Esophagus mucosa (tissue), 1 donor: ENCODE data around the gene POR. TPM values are rescaled to one million over a fixed set of nuclear protein-coding genes. Genes with fewer than 3 reads are reported as not detected.
"Not testable (repeated sequence)": the region's sequence is repeated elsewhere in the genome, so short reads cannot be mapped to it uniquely, and the experiment has no call there.

Experiments
- ATAC-seq: fragments of 200-7000 bp; cut with Tn5 transposase; one replicate; pipeline ENCODE4 v1.9.1; 2020
- total RNA-seq: library from RNA; stranded (reverse); gene quantifications from one replicate; pipeline ENCODE4 v1.2.4, GENCODE V29; 2023
- donor health status: DM: yes; HTN: yes; CAD: no.

POR gene
- total RNA-seq, 1 donor from 2014 or later = 137 TPM

GRCh38 chr7:75993689-75994387 lies 78.9 kb downstream of the POR start:
- ATAC-seq = peak; percentile 47

- ATAC-seq = peak; percentile 98
Measured at GRCh38 chr7:75994388-75995051, 79.6 kb downstream of the POR start, which contains the start of gene TMEM120A. TSS of gene TMEM120A (minus strand) at chr7:75994595. CDS start at chr7:75994570, 25 bp downstream.

DNA sequence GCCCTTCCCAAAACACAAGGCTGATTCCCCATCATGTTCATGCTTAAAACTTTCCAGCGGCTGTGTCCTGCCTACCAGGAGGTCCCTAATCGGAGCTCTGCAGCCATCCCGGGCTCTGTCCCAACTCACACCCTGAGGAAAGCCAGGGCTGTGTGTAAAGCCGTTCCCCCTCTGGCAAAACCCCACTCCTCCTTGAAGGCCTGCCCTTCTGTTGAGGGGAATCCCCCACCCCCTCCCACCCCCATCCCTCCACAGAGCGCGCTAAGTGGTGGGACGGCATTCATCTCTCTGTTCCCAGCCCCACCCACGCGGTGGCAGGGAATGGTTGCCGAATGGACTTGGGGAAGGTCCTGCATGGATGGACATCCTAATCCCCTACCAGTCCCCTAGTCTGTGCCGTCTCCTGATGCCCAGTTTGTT lies 80.1 kb downstream of the POR start:
- ATAC-seq = no peak

DNA sequence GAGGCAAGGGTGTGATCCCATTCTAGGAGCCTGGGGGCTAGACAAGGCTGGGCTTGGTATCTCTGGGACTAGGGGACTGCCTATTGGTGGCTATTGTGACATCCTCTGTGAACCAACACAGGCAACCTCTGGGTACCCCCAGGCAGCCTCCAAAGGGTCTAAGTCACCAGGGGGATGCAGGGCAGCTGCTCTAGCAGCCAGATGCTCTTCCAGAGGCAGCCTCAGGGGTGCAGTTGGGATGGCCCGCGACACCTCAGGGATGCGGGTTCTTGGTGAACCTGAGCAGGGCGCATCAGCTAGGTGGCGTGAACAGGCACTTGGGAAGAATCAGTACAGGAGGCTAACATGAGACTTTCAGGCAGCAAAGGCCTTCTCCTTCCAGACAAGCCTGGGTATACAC lies 81.0 kb downstream of the POR start:
- ATAC-seq = no peak

- no peak for ATAC-seq
Measured at GRCh38 chr7:75996476-75996875, 81.5 kb downstream of the POR start.

DNA sequence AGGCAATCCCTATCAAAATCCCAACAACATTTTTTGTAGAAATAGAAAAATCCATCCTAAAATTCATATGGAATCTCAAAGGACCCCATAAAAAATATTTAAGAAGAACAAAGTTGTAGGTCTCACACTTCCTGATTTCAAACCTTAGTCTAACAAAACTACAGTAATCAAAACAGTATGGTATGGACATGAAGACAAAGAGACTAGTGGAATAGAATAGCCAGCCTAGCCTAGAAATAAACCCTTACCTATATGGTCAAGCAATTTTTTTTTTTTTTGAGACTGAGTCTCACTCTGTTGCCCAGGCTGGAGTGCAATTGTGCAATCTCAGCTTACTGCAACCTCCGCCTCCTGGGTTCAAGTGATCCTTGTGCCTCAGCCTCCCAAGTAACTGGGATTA lies 83.1 kb downstream of the POR start:
- no peak for ATAC-seq

- peak; percentile 26 for ATAC-seq
Measured at GRCh38 chr7:76000566-76000965, 85.6 kb downstream of the POR start.

GRCh38 chr7:76002139-76002538 lies 87.2 kb downstream of the POR start:
- ATAC-seq = no peak

DNA sequence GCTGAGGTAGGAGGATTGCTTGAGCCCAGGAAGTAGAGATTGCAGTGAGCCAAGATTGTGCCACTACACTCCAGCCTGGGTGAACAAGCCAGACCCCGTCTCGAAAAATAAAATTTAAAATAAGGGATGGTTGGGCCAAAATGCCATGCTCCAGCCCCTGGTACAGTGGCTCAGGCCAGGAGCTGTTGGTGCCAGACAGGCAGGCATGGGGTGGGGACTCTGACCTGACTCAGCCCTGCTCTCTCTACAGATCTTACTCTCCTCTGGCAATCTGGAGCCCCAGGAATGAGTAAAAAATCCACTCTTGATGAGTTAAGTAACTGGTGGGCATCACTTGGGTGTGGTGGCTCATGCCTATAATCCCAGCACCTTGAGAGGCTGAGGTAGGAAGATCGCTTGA lies 87.9 kb downstream of the POR start:
- ATAC-seq = no peak

GRCh38 chr7:76003351-76003750 lies 88.4 kb downstream of the POR start:
- ATAC-seq = no peak

DNA sequence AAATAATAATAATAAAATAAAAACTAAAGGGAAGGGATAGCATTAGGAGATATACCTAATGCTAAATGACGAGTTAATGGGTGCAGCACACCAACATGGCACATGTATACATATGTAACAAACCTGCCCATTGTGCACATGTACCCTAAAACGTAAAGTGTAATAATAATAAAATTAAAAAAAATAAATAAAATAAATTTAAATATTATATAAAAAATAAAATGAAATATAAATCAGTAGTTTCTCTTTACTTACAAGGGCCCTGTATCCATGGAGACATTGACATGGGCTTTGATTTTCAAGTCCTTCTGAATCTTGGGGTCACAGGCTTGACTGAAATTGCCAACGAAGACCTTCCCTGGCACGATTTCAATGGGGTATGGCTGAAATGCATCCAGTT lies 90.0 kb downstream of the POR start:
- ATAC-seq = not testable (repeated sequence)

DNA sequence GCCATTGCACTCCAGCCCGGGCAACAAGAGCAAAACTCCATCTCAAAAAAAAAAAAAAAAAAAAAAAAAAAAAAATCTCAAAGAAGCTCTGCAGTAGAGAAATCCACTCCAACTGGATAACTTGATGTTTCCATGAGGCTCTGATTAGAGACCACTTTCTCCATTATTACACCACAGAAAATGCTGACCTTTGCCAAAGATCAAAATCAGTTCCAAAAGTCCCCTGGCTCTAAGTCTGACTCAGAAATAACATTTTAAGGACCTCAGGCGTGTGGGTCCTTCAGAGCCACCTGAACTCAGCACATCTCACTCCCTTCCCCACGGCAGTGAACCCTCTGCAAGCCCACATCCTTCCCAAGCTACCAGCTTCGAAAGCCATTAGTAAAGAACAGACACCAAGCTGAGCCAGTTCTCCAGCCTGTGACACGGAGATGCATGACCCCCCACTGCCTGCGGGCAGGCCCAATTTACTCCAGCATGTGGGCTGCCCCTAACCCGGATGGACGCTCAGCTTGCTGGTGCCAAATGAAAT lies 93.3 kb downstream of the POR start:
- no peak for ATAC-seq

- ATAC-seq = peak; percentile 27
Measured at GRCh38 chr7:76009672-76010600, 95.0 kb downstream of the POR start.

- peak; percentile 24 for ATAC-seq
Measured at GRCh38 chr7:76011442-76011861, 96.5 kb downstream of the POR start.

- ATAC-seq = no peak
Measured at GRCh38 chr7:76016191-76016947, 101.4 kb downstream of the POR start.

DNA sequence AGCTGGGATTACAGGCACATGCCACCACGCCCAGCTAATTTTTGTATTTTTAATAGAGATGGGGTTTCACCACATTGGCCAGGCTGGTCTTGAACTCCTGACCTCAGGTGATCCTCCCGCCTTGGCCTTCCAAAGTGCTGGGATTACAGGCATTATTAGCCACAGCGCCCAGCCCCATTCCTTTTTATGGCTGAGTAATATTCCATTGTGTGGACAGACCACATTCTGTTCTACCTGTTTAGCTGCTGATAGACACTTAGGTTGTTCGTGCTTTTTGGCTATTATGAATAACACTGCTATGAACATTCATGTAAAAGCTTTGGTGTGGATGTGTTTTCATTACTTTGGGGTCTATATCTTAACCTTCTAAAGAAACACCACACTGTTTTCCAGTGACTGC lies 103.6 kb downstream of the POR start:
- ATAC-seq = peak; percentile 53

- peak; percentile 78 for ATAC-seq
Measured at GRCh38 chr7:76020031-76020714, 105.2 kb downstream of the POR start.

DNA sequence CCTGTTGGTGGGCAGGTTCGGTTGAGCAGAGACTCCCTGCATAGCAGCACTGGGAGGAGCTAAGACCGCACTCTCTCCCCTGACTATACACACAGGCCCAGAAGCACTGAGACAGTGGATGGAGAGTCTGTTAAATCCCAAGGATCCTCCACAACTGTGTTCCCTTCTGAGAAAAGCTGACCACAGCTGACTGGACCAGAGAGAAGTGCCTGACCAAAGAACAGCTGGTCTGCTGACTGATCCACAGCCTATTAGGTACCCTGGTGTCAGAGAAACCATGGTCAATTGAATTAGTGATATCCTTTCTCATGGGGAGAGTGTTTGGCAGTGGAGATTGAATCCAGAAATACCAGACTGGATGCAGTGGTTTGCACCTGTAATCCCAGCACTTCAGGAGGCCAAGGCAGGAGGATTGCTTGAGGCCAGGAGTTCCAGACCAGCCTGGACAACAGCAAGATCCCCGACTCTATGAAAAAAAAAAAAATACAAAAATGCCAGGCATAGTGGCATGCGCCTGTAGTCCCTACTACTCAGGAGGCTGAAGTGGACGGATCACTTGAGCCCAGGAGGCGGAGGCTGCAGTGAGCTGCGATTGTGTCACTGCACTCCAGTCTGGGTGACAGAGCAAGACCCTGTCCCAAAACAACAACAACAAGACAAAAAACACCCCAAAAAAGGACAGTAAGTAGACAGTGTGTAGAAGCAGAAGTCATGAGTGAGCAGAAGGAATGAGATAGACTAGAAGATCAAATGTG lies 107.2 kb downstream of the POR start:
- no peak for ATAC-seq

- ATAC-seq = no peak
Measured at GRCh38 chr7:76023002-76023401, 108.0 kb downstream of the POR start.

DNA sequence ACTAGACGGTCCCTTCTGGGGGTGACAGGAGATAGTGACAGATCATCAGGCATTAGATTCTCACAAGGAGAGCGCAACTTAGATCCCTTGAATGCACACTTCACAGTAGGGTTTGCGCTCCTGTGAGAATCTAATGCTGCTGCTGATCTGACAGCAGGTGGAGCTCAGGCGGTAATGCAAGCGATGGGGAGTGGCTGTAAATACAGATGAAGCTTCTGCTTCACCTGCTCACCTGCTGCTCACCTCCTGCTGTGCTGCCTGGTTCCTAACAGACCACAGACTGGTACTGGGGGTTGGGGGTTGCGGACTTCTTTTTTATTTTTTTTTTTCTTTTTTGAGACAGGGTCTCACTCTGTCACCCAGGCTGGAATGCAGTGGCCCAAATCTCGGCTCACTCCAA lies 114.7 kb downstream of the POR start:
- ATAC-seq = not testable (repeated sequence)

- ATAC-seq = no peak
Measured at GRCh38 chr7:76031964-76032363, 117.0 kb downstream of the POR start.
